Measurements from ENCODE around the gene ACTR10. TPM values are rescaled to one million over a fixed set of nuclear protein-coding genes. Genes with fewer than 3 reads are reported as not detected.

ACTR10 gene
- total RNA-seq, 4 donors from 2014 or later = 47.2 to 72.0 (median 59.0) TPM

- 54 to 62% methylated on average over 2 of the region's 2 CpGs for WGBS, 2 donors
- DNase-seq (ENCODE audit: low spot score in 2 of 2) = no peak
- TF ChIP-seq CTCF (IDR thresholded peaks at IDR 0.05) (no peak), POLR2A (IDR thresholded peaks at IDR 0.05) (no peak)
- no peak overlapping the region for H3K4me3 ChIP-seq (ENCODE audit: low read depth, poor library complexity, severe bottlenecking)
- intact Hi-C loops (cut with DNase I; ENCODE audit: low total_unique reads) = no loop called here
Observed at GRCh38 chr14:58189176-58189575, 10.8 kb upstream of the ACTR10 start.

- TF ChIP-seq POLR2A (IDR thresholded peaks at IDR 0.05) (no peak), CTCF (IDR thresholded peaks at IDR 0.05) (no peak)
- WGBS, 2 donors = 76 to 77% methylated on average over 3 of the region's 3 CpGs
- intact Hi-C loops (cut with DNase I; ENCODE audit: low total_unique reads) = no loop called here
- no peak for DNase-seq (ENCODE audit: low spot score in 2 of 2)
- no peak overlapping the region for H3K4me3 ChIP-seq (ENCODE audit: low read depth, poor library complexity, severe bottlenecking)
Observed at GRCh38 chr14:58191763-58192601, 8.0 kb upstream of the ACTR10 start.

GRCh38 chr14:58193542-58193941 lies 6.4 kb upstream of the ACTR10 start:
- intact Hi-C loops (cut with DNase I; ENCODE audit: low total_unique reads) = no loop called here
- DNase-seq (ENCODE audit: low spot score in 2 of 2) = no peak
- no peak overlapping the region for H3K4me3 ChIP-seq (ENCODE audit: low read depth, poor library complexity, severe bottlenecking)
- 54% methylated on average over 2 of the region's 2 CpGs for WGBS, 2 donors
- TF ChIP-seq CTCF (IDR thresholded peaks at IDR 0.05) (no peak), POLR2A (IDR thresholded peaks at IDR 0.05) (no peak)

GRCh38 chr14:58196198-58196597 lies 3.8 kb upstream of the ACTR10 start:
- 81 to 95% methylated on average over 1 of the region's 1 CpG for WGBS, 2 donors
- DNase-seq (ENCODE audit: low spot score in 2 of 2) = no peak
- TF ChIP-seq CTCF (IDR thresholded peaks at IDR 0.05) (no peak), POLR2A (IDR thresholded peaks at IDR 0.05) (no peak)

GRCh38 chr14:58198086-58198485 lies 1.9 kb upstream of the ACTR10 start:
- TF ChIP-seq CTCF (IDR thresholded peaks at IDR 0.05) (no peak), POLR2A (IDR thresholded peaks at IDR 0.05) (no peak)
- intact Hi-C loops (cut with DNase I; ENCODE audit: low total_unique reads) = no loop called here
- 95 to 96% methylated on average over 5 of the region's 5 CpGs for WGBS, 2 donors
- no peak for DNase-seq (ENCODE audit: low spot score in 2 of 2)
- H3K4me3 ChIP-seq (ENCODE audit: low read depth, poor library complexity, severe bottlenecking) = no peak overlapping the region

More at GRCh38 chr14:58196198-58196597, 3.8 kb upstream of the ACTR10 start:
- intact Hi-C loops (cut with DNase I; ENCODE audit: low total_unique reads) = no loop called here
- H3K4me3 ChIP-seq (ENCODE audit: low read depth, poor library complexity, severe bottlenecking) = no peak overlapping the region

- 0 to 1% methylated on average over 11 of the region's 11 CpGs for WGBS, 2 donors
- DNase-seq (ENCODE audit: low spot score in 2 of 2) = no peak
- H3K4me3 ChIP-seq (ENCODE audit: low read depth, poor library complexity, severe bottlenecking) = peak overlapping the region; percentile 61
- no peak for TF ChIP-seq CTCF (IDR thresholded peaks at IDR 0.05)
- intact Hi-C loops (cut with DNase I; ENCODE audit: low total_unique reads) = no loop called here
Observed at GRCh38 chr14:58200480-58200841, 512 bp downstream of the ACTR10 start.
